Sigmoid colon (tissue), 7 donors: ENCODE results near the gene DCLK2. TPM values are rescaled to one million over a fixed set of nuclear protein-coding genes. Genes with fewer than 3 reads are reported as not detected.

Experiments used
- DNase-seq: peaks from one replicate; pipeline ENCODE4 v3.0.0-alpha.2; 2019
- H3K27ac ChIP-seq, 4 donors: fragments of 200-600 bp; sonication (generic); one replicate each; pipeline ENCODE4 v1.5.1; 2016 to 2019; ENCODE audit warnings: mild to moderate bottlenecking in 1 of 4
- H3K27me3 ChIP-seq, 3 donors: fragments of 200-600 bp; sonication (generic); one replicate each; pipeline ENCODE4 v1.5.1; 2019; ENCODE audit warnings: mild to moderate bottlenecking in 1 of 3
- H3K36me3 ChIP-seq, 4 donors: fragments of 200-600 bp; sonication (generic); one replicate each; pipeline ENCODE4 v1.5.1; 2016 to 2019
- H3K4me1 ChIP-seq, 4 donors: fragments of 200-600 bp; sonication (generic); one replicate each; pipeline ENCODE4 v1.5.1; 2017 to 2019
- H3K4me3 ChIP-seq, 4 donors: fragments of 200-600 bp; sonication (generic); one replicate each; pipeline ENCODE4 v1.5.1; 2017 to 2019; ENCODE audit warnings: mild to moderate bottlenecking in 2 of 4, moderate library complexity in 1 of 4
- H3K9me3 ChIP-seq, 4 donors: fragments of 200-600 bp in 3 of 4; sonication (generic) in 3 of 4; one replicate each; pipeline versions ENCODE4 v1.5.1 to v1.6.1; 2013 to 2019
- EP300 ChIP-seq, 4 donors: sonication (generic); formaldehyde crosslinking; IDR thresholded peaks; one replicate each; pipeline ENCODE4 v1.6.1; 2017; ENCODE audit warnings: antibody characterized with exemption in 4 of 4
- POLR2A ChIP-seq, 2 donors: fragments of 450-650 bp; IDR thresholded peaks; one replicate each; pipeline ENCODE4 v1.6.1; 2016; ENCODE audit warnings: antibody characterized with exemption in 2 of 2, mild to moderate bottlenecking in 2 of 2, moderate library complexity in 2 of 2
- POLR2AphosphoS5 ChIP-seq, 4 donors: sonication (generic); formaldehyde crosslinking; IDR thresholded peaks; one replicate each; pipeline ENCODE4 v1.6.1; 2017; ENCODE audit warnings: antibody characterized with exemption in 4 of 4
- WGBS, 2 donors: extraction: QIAGEN DNeasy Blood & Tissue Kit; methylation state at CpG; one replicate each; pipeline ENCODE4 v1.1.7; 2013; 5-methylcytosine and 5-hydroxymethylcytosine counted together
- intact Hi-C: fragments of 100-400 bp; cut with DNase I; formaldehyde crosslinking; loops from one replicate; pipeline ENCODE4 v1.15.1; 2023
- polyA plus RNA-seq, 3 donors: library from polyadenylated mRNA; stranded (reverse); fragments of 200-250 nt; gene quantifications; one replicate each; pipeline ENCODE4 v1.2.3, GENCODE V29; 2013
- total RNA-seq, 4 donors: library from RNA; depleted of rRNA; stranded (reverse); fragments of >200 nt; gene quantifications; one replicate each; pipeline ENCODE4 v1.1.0, GENCODE V29; 2016
- TF ChIP-seq, protein P1 (sequence below), 4 experiments: fragments of 450-650 bp in 3 of 4; fragments of 200-600 bp in 1 of 4; IDR thresholded peaks; one replicate each; pipeline ENCODE4 v1.5.1; 2016 to 2019; ENCODE audit warnings: antibody characterized with exemption in 4 of 4, mild to moderate bottlenecking in 3 of 4, moderate library complexity in 2 of 4
- donor health status: healthy with polysubstance abuse.
- donor health status: Bipolar disorder and iron deficiency.
- donor health status: healthy.

The DCLK2 gene
- total and polyA plus RNA-seq, 7 donors, result 0.69 to 30.7 (median 9.4) TPM

DNA sequence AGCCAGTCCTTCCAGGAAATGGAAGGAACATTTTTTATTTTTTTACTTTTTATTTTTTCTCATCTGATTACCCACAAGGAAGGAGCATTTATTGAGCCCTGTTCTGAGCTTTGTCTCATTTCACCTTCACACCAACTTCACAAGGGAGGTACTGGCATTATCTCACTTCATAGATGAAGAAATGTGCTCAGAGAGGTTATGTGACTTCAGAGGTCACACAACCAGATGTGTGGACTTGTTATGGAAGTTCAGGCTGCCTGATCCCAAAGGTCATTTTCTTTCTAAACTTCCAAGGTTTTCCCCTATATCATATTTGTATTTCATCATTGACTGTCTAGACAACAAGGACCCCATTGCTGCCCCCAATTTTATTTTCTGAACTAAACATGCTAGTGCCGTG lies 160.3 kb downstream of the DCLK2 start:
- intact Hi-C loops, result loop anchor here (5.0 kb wide), 1 partner anchor 161 kb away; the partner anchor contains the start of gene DCLK2
- Histone ChIP-seq H3K36me3 (peaks cover 0 to 14% (median 0%) of the 10 kb centered on the region in 4 donors), H3K4me3 (no peak overlapping the region), H3K4me1 (peaks cover 0 to 29% (median 21%) of the 10 kb centered on the region in 4 donors), H3K27ac (peak overlapping the region in 1 of 4 donors; percentile 2), H3K27me3 (no peaks in the 10 kb centered on the region), H3K9me3 (no peaks in the 10 kb centered on the region)
- TF ChIP-seq, protein P1, sequence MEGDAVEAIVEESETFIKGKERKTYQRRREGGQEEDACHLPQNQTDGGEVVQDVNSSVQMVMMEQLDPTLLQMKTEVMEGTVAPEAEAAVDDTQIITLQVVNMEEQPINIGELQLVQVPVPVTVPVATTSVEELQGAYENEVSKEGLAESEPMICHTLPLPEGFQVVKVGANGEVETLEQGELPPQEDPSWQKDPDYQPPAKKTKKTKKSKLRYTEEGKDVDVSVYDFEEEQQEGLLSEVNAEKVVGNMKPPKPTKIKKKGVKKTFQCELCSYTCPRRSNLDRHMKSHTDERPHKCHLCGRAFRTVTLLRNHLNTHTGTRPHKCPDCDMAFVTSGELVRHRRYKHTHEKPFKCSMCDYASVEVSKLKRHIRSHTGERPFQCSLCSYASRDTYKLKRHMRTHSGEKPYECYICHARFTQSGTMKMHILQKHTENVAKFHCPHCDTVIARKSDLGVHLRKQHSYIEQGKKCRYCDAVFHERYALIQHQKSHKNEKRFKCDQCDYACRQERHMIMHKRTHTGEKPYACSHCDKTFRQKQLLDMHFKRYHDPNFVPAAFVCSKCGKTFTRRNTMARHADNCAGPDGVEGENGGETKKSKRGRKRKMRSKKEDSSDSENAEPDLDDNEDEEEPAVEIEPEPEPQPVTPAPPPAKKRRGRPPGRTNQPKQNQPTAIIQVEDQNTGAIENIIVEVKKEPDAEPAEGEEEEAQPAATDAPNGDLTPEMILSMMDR (IDR thresholded peaks at IDR 0.05), result no peak
- TF ChIP-seq EP300 (IDR thresholded peaks at IDR 0.05), result no peak
- no peak for TF ChIP-seq POLR2A (IDR thresholded peaks at IDR 0.05)
- TF ChIP-seq POLR2AphosphoS5 (IDR thresholded peaks at IDR 0.05), result no peak
- no peak for DNase-seq
- 96 to 97% methylated on average over 1 of the region's 1 CpG for WGBS, 2 donors

DNA sequence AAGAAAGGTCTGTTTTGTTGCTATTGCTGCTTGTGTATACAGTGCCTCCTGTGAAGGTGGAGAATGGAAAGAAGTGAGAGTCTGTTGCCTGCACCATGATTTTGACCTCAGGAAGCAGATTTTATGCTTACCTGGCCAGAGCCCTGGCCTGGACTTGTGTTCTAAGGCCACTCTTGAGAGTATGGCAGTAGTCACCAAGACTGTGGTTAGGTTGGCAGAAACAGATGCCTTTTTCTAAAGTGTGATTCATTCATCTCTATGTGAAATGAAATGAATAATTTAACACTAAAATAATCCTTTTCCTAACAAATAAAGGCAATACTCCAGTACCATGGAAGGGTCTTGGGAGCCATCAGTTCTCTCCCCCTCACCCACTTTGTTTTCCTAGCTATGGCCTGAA lies 161.8 kb downstream of the DCLK2 start:
- Histone ChIP-seq H3K27ac (no peak overlapping the region), H3K4me1 (peaks cover 0 to 29% (median 21%) of the 10 kb centered on the region in 4 donors), H3K4me3 (no peak overlapping the region), H3K9me3 (no peaks in the 10 kb centered on the region), H3K36me3 (peaks cover 0 to 5% (median 0%) of the 10 kb centered on the region in 4 donors), H3K27me3 (no peaks in the 10 kb centered on the region)
- DNase-seq, result no peak
- TF ChIP-seq POLR2AphosphoS5 (IDR thresholded peaks at IDR 0.05), result no peak
- TF ChIP-seq, protein P1 (IDR thresholded peaks at IDR 0.05), result no peak
- no peak for TF ChIP-seq EP300 (IDR thresholded peaks at IDR 0.05)
- no peak for TF ChIP-seq POLR2A (IDR thresholded peaks at IDR 0.05)
- intact Hi-C loops, result loop anchor here (2.0 to 10.0 kb wide), 2 partner anchors 239 to 625 kb away; no protein-coding TSS in a partner anchor

DNA sequence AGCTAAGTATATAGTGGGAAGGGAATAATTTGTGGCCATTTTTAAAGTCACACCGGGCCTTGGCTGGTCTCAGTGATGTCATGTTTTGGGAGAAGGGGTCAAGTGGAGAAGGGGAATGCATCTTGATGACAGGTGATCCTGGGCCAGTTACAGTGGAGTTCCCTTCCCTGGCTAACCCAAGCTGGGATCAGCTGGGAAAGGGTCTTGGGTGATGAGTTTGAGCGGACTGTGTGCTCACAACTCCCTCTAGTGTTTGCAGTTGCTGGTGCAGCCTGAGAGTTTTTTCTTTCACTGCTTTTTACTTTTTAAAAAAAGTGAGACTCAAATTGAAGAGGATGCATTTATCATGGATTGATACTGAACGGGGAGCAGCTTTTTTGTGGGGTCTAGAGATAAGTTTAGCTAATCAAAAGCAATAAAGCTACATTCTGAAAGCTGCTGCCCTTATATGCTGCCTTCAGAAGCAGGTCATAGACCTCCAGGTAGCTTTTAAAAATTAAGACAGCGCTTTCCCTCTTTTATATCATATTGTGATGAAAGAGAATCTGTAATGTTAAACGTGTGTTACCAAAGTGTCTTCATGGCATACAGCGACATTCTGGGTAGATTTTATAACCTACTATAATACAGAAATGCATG lies 164.7 kb downstream of the DCLK2 start:
- TF ChIP-seq EP300 (IDR thresholded peaks at IDR 0.05) (no peak), POLR2AphosphoS5 (IDR thresholded peaks at IDR 0.05) (no peak), POLR2A (IDR thresholded peaks at IDR 0.05) (no peak)
- TF ChIP-seq, protein P1 (IDR thresholded peaks at IDR 0.05), result peak; percentile 55 to 93 (median 79)
- H3K4me1 ChIP-seq, result no peaks in the 10 kb centered on the region
- H3K27me3 ChIP-seq, result no peaks in the 10 kb centered on the region
- H3K4me3 ChIP-seq, result no peak overlapping the region
- DNase-seq, result no peak
- H3K36me3 ChIP-seq, result peaks cover 0 to 10% (median 0%) of the 10 kb centered on the region in 4 donors
- WGBS, 2 donors, result 57 to 58% methylated on average over 6 of the region's 6 CpGs
- no peaks in the 10 kb centered on the region for H3K9me3 ChIP-seq
- intact Hi-C loops, result loop anchor here (10.0 kb wide), 1 partner anchor 622 kb away; no protein-coding TSS in a partner anchor
- peak overlapping the region in 1 of 4 donors; percentile 17 for H3K27ac ChIP-seq

DNA sequence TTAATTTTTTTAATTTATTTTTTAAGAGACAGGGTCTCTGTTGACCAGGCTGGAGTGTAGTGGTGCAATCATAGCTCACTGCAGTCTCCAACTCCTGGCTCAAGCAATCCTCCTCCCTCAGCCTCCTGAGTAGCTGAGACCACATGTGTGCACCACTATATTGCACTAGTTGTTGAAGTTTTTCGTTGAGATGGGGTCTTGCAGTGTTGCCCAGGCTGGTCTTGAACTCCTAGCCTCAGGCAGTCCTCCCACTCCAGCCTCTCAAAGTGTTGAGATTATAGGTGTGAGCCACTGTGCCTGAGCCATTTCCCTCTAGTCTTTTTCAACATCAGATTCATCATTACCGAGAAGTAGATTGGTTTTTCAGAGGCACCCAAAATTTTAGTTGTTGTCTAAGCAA lies 165.7 kb downstream of the DCLK2 start:
- Histone ChIP-seq H3K27me3 (no peaks in the 10 kb centered on the region), H3K36me3 (peaks cover 0 to 19% (median 0%) of the 10 kb centered on the region in 4 donors), H3K9me3 (no peaks in the 10 kb centered on the region), H3K27ac (no peak overlapping the region), H3K4me3 (no peak overlapping the region), H3K4me1 (no peaks in the 10 kb centered on the region)
- TF ChIP-seq, protein P1 (IDR thresholded peaks at IDR 0.05), result no peak
- TF ChIP-seq EP300 (IDR thresholded peaks at IDR 0.05), result no peak
- no peak for TF ChIP-seq POLR2A (IDR thresholded peaks at IDR 0.05)
- TF ChIP-seq POLR2AphosphoS5 (IDR thresholded peaks at IDR 0.05), result no peak
- DNase-seq, result no peak
- intact Hi-C loops, result loop anchor here (10.0 kb wide), 1 partner anchor 621 kb away; no protein-coding TSS in a partner anchor
- WGBS, 2 donors, result 86 to 89% methylated on average over 2 of the region's 2 CpGs
